Panc1 (cell line): ENCODE data around the gene KRTAP10-6. TPM values are rescaled to one million over a fixed set of nuclear protein-coding genes. Genes with fewer than 3 reads are reported as not detected.

Experiments
- ATAC-seq: fragments of 200-7000 bp; cut with Tn5 transposase; 2 replicates; pipeline ENCODE4 v1.9.1; 2020; ENCODE audit warnings: mild to moderate bottlenecking, moderate library complexity
- BruUV-seq: library from RNA; stranded (reverse); fragments of 400-500 nt; replicated peaks from 2 replicates; lab custom pipeline; 2021; lab: Mats Ljungman, UMichigan
- CTCF ChIA-PET: fragments of 300-600 bp; sonication (Branson Sonifier 250); formaldehyde crosslinking; loops from one replicate; lab custom pipeline; 2022; ENCODE audit warnings: antibody characterized with exemption; lab: Charles Lee
- POLR2A ChIA-PET: fragments of 300-600 bp; sonication (Branson Sonifier 250); formaldehyde crosslinking; loops from one replicate; lab custom pipeline; 2022; ENCODE audit warnings: antibody characterized with exemption; lab: Charles Lee
- DNase-seq: peaks from one replicate; pipeline ENCODE4 v3.0.0-alpha.2; 2010; ENCODE audit warnings: low read depth, low spot score
- H3K27ac ChIP-seq: 2 replicates; pipeline ENCODE4 v1.5.1; 2011; ENCODE audit warnings: mild to moderate bottlenecking, low read length, inconsistent platforms
- H3K27me3 ChIP-seq: fragments of 200-500 bp; sonication (Bioruptor generic); 2 replicates; pipeline ENCODE4 v1.6.0; 2014; ENCODE audit warnings: low read length, inconsistent platforms; ENCODE audit not compliant: control insufficient read depth, insufficient read depth
- H3K36me3 ChIP-seq: fragments of 200-500 bp; sonication (Bioruptor generic); 2 replicates; pipeline ENCODE4 v1.5.1; 2014; ENCODE audit warnings: inconsistent platforms, mild to moderate bottlenecking, low read length, moderate library complexity; ENCODE audit not compliant: control insufficient read depth, insufficient read depth
- H3K4me1 ChIP-seq: 2 replicates; pipeline ENCODE4 v1.5.1; 2011; ENCODE audit warnings: inconsistent platforms, mild to moderate bottlenecking, low read length, moderate library complexity; ENCODE audit not compliant: control insufficient read depth, insufficient read depth
- H3K4me3 ChIP-seq, 2 experiments: 2 replicates each; pipeline ENCODE4 v1.5.1; 2011 to 2012; ENCODE audit warnings: low read depth in 2 of 2, low read length in 2 of 2, mild to moderate bottlenecking in 2 of 2, inconsistent platforms in 1 of 2, moderate library complexity in 1 of 2
- H3K9me3 ChIP-seq: fragments of 200-500 bp; sonication (Bioruptor generic); 2 replicates; pipeline ENCODE4 v1.5.1; 2014; ENCODE audit warnings: low read depth, mild to moderate bottlenecking, inconsistent platforms, low read length, moderate library complexity; ENCODE audit not compliant: control insufficient read depth, insufficient read depth
- POLR2AphosphoS5 ChIP-seq: IDR thresholded peaks from 2 replicates; pipeline ENCODE4 v1.6.1; 2012; ENCODE audit warnings: mild to moderate bottlenecking, low read depth, low read length, moderate library complexity
- SIN3A ChIP-seq: IDR thresholded peaks from 2 replicates; pipeline ENCODE4 v1.6.1; 2012; ENCODE audit warnings: low read depth, mild to moderate bottlenecking, low read length, moderate library complexity, borderline replicate concordance; ENCODE audit not compliant: insufficient read depth
- TCF7L2 ChIP-seq: IDR thresholded peaks from 2 replicates; pipeline ENCODE4 v1.6.1; 2011; ENCODE audit warnings: mild to moderate bottlenecking, low read depth, low read length, inconsistent platforms
- in situ Hi-C: cut with HindIII; loops from 2 replicates; pipeline ENCODE4 v1.10.0; 2016; ENCODE audit warnings: low sequenced_read_pairs, low pct_unique_long_range_greater_than_20kb
- intact Hi-C: fragments of 100-400 bp; cut with micrococcal nuclease; formaldehyde crosslinking; loops from one replicate; pipeline ENCODE4 v1.10.0; 2022; ENCODE audit not compliant: unreplicated experiment
- total RNA-seq: library from RNA; stranded (reverse); gene quantifications from one replicate; pipeline ENCODE4 v1.2.1, GENCODE V29; 2021; ENCODE audit not compliant: unreplicated experiment
- TF ChIP-seq, protein P1 (sequence below), 2 experiments: IDR thresholded peaks; 2 replicates each; pipeline ENCODE4 v1.6.1; 2011 to 2012; ENCODE audit warnings: low read depth in 2 of 2, control low read depth in 1 of 2, low read length in 1 of 2, mild to moderate bottlenecking in 1 of 2, moderate library complexity in 1 of 2; ENCODE audit not compliant: insufficient read depth in 1 of 2
- TF ChIP-seq, protein P2 (sequence below): fragments of 450-650 bp; IDR thresholded peaks from 2 replicates; pipeline ENCODE4 v1.5.1; 2017; ENCODE audit warnings: mild to moderate bottlenecking

Gene KRTAP10-6
- total RNA-seq, 1 experiment from 2014 or later = not detected

DNA sequence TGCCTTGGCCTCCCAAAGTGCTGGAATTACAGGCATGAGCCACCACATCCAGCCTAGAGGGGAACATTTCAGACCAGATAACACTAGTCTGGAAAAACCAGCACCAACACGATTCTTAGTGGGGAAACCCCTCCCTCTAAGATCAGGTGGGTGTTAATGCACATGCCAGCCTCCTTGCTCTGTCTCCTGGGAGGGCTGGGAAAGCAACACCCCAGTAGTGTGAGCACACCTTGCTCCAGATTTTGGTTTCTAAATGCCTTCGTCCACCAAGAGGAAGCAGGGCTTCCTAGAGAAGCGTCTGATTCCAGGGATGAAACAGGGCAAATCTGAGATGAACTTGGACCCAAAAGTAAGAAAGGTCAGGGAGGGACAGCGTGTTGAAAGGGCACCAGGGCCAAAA is 21.0 kb downstream of the KRTAP10-6 start:
- BruUV-seq = no TSS peak
- no peaks in the 10 kb centered on the region for H3K36me3 ChIP-seq
- no peak overlapping the region for H3K4me3 ChIP-seq
- in situ Hi-C loops (no loop called here), intact Hi-C loops (no loop called here)
- CTCF ChIA-PET = no interaction called here
- H3K27me3 ChIP-seq = no peaks in the 10 kb centered on the region
- no peak overlapping the region for H3K27ac ChIP-seq
- H3K9me3 ChIP-seq = no peaks in the 10 kb centered on the region
- peaks cover 5% of the 10 kb centered on the region; the same call in 1 of the 2 replicates for H3K4me1 ChIP-seq
- TF ChIP-seq, protein P1, sequence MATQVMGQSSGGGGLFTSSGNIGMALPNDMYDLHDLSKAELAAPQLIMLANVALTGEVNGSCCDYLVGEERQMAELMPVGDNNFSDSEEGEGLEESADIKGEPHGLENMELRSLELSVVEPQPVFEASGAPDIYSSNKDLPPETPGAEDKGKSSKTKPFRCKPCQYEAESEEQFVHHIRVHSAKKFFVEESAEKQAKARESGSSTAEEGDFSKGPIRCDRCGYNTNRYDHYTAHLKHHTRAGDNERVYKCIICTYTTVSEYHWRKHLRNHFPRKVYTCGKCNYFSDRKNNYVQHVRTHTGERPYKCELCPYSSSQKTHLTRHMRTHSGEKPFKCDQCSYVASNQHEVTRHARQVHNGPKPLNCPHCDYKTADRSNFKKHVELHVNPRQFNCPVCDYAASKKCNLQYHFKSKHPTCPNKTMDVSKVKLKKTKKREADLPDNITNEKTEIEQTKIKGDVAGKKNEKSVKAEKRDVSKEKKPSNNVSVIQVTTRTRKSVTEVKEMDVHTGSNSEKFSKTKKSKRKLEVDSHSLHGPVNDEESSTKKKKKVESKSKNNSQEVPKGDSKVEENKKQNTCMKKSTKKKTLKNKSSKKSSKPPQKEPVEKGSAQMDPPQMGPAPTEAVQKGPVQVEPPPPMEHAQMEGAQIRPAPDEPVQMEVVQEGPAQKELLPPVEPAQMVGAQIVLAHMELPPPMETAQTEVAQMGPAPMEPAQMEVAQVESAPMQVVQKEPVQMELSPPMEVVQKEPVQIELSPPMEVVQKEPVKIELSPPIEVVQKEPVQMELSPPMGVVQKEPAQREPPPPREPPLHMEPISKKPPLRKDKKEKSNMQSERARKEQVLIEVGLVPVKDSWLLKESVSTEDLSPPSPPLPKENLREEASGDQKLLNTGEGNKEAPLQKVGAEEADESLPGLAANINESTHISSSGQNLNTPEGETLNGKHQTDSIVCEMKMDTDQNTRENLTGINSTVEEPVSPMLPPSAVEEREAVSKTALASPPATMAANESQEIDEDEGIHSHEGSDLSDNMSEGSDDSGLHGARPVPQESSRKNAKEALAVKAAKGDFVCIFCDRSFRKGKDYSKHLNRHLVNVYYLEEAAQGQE (IDR thresholded peaks at IDR 0.05; ENCODE audit: insufficient read depth in 1 of 2, low read depth in 2 of 2, low read length in 1 of 2) = no peak
- TF ChIP-seq POLR2AphosphoS5 (no peak), SIN3A (no peak), TCF7L2 (no peak)
- TF ChIP-seq, protein P2, sequence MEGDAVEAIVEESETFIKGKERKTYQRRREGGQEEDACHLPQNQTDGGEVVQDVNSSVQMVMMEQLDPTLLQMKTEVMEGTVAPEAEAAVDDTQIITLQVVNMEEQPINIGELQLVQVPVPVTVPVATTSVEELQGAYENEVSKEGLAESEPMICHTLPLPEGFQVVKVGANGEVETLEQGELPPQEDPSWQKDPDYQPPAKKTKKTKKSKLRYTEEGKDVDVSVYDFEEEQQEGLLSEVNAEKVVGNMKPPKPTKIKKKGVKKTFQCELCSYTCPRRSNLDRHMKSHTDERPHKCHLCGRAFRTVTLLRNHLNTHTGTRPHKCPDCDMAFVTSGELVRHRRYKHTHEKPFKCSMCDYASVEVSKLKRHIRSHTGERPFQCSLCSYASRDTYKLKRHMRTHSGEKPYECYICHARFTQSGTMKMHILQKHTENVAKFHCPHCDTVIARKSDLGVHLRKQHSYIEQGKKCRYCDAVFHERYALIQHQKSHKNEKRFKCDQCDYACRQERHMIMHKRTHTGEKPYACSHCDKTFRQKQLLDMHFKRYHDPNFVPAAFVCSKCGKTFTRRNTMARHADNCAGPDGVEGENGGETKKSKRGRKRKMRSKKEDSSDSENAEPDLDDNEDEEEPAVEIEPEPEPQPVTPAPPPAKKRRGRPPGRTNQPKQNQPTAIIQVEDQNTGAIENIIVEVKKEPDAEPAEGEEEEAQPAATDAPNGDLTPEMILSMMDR = no peak
- ATAC-seq = no peak
- DNase-seq = no peak
- POLR2A ChIA-PET = no interaction called here

DNA sequence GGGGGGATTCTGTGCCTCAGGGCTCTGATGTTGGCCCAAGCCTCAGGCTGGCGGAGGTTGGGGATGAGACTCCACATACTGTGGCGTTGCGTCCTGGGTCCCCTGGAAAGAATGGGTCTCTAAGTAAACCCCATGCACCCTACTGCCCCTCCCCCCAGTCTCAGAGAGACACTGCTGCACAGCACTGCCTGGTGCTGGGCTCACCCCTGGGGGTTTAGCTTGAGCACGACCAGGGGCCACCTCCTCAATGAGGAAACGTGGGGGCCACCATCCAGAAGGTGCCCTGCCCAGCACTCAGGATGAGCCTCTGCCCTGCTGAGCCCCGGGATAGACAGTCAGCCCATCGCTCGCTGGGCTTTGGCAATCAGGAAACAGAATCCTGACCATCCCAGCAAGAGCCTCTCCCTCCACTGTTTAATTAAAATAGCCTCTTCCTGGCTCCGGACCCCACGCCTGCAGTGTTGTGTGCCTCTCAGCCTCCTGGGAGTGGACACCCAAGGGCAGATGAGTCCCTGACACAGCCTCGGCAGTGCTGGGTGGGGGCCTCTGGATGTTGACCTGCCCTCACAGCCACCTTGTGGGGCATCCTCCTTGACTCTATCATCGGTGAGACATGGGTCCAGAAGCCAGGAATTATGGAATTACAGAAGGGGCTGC is 22.3 kb downstream of the KRTAP10-6 start:
- in situ Hi-C loops = no loop called here
- no TSS peak for BruUV-seq
- Histone ChIP-seq H3K27ac (no peak overlapping the region), H3K4me1 (peaks cover 5% of the 10 kb centered on the region; the same call in 1 of the 2 replicates), H3K27me3 (no peaks in the 10 kb centered on the region), H3K9me3 (no peaks in the 10 kb centered on the region), H3K4me3 (no peak overlapping the region), H3K36me3 (no peaks in the 10 kb centered on the region)
- ChIA-PET POLR2A (interaction anchor here (0.6 kb wide), 1 partner anchor 9 kb away, joined by 3 read pairs; no protein-coding TSS in a partner anchor), CTCF (no interaction called here)
- no peak for DNase-seq
- TF ChIP-seq SIN3A (no peak), POLR2AphosphoS5 (no peak), TCF7L2 (no peak)
- TF ChIP-seq, protein P2 = no peak
- TF ChIP-seq, protein P1 (IDR thresholded peaks at IDR 0.05; ENCODE audit: insufficient read depth in 1 of 2, low read depth in 2 of 2, low read length in 1 of 2) = no peak
- intact Hi-C loops = no loop called here
- ATAC-seq = no peak
